Measurements from ENCODE around the gene MTHFD2.

Gene MTHFD2

DNA sequence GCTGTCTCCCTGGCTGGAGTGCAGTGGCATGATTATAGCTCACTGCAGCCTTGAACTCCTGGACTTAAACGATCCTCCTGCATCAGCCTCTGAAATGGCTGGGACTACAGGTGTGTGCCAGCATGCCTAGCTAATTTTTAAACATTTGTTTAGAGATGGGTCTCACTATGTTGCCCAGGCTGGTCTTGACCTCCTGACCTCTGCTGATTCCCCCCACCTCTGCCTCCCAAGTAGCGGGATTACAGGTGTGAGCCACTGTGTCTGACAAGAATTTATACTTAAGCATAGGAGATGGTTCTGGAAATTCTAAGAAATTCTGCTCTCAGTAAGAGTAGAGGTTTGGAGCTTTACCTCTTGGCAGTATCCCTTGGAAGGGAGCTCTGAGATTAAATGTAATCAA is 18.2 kb downstream of the MTHFD2 start:
- Histone ChIP-seq H3K79me2 (ENCODE audit: insufficient read depth, low read length) (no peaks in the 10 kb centered on the region), H3K4me2 (ENCODE audit: insufficient read depth, low read length) (no peak overlapping the region), H3K9me3 (ENCODE audit: insufficient read depth, low read length, severe bottlenecking) (no peaks in the 10 kb centered on the region), H3K4me3 (ENCODE audit: low read depth in 1 of 2, low read length in 2 of 2) (no peak overlapping the region), H3K36me3 (ENCODE audit: insufficient read depth, low read length) (peaks cover 66% of the 10 kb centered on the region), H3K27ac (ENCODE audit: low read length) (no peak overlapping the region), H2AFZ (ENCODE audit: low read depth, low read length) (no peak overlapping the region), H4K20me1 (ENCODE audit: insufficient read depth, low read length) (peaks cover 16% of the 10 kb centered on the region; the same call in 1 of the 2 replicates), H3K27me3 (ENCODE audit: insufficient read depth, low read length, poor library complexity) (no peaks in the 10 kb centered on the region), H3K4me1 (ENCODE audit: insufficient read depth, low read length) (no peaks in the 10 kb centered on the region), H3K9ac (ENCODE audit: low read depth, low read length) (no peak overlapping the region)
- ATAC-seq (ENCODE audit: insufficient read depth, low read depth) = no peak
- DNase-seq = no peak
- no peak for TF ChIP-seq EZH2 (IDR thresholded peaks at IDR 0.05; ENCODE audit: borderline replicate concordance, low read depth, low read length, severe bottlenecking)
- TF ChIP-seq, protein P1, sequence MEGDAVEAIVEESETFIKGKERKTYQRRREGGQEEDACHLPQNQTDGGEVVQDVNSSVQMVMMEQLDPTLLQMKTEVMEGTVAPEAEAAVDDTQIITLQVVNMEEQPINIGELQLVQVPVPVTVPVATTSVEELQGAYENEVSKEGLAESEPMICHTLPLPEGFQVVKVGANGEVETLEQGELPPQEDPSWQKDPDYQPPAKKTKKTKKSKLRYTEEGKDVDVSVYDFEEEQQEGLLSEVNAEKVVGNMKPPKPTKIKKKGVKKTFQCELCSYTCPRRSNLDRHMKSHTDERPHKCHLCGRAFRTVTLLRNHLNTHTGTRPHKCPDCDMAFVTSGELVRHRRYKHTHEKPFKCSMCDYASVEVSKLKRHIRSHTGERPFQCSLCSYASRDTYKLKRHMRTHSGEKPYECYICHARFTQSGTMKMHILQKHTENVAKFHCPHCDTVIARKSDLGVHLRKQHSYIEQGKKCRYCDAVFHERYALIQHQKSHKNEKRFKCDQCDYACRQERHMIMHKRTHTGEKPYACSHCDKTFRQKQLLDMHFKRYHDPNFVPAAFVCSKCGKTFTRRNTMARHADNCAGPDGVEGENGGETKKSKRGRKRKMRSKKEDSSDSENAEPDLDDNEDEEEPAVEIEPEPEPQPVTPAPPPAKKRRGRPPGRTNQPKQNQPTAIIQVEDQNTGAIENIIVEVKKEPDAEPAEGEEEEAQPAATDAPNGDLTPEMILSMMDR (IDR thresholded peaks at IDR 0.05; ENCODE audit: borderline replicate concordance, extremely low read depth, low read length, poor library complexity, severe bottlenecking) = no peak

DNA sequence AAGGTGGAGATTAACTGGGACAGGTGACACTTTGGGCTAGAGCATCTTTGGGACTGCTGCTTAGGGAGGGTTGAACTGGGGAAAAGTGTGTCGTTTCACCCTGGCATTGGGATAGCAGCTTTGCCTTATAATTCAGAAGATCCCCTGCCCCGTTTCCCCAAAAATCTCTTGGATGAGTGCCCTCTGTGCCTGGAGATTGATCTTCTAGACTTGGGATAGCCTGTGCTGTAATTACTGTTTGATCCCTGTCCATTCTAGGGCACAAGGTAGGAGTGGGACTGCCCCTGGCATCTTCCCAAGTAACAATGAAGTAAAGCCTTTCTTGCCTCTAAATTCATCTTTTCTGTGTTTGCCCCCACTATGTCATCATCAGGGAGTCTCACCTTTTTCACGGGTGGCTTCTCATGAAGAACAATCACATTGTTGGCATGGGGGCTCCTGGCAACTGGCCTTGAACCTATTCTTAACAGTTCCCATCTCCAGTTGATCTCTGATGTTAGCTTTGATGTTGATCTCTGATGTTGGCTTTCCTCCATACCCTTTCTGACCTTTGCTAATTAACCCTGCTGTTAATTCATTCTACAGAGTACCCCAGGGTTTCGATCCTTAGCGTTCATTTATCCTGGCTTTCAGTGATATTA is 21.6 kb downstream of the MTHFD2 start:
- DNase-seq (no peak), ATAC-seq (ENCODE audit: insufficient read depth, low read depth) (no peak)
- H3K9me3 ChIP-seq (ENCODE audit: insufficient read depth, low read length, severe bottlenecking) = no peaks in the 10 kb centered on the region
- no peaks in the 10 kb centered on the region for H3K4me1 ChIP-seq (ENCODE audit: insufficient read depth, low read length)
- H3K27me3 ChIP-seq (ENCODE audit: insufficient read depth, low read length, poor library complexity) = no peaks in the 10 kb centered on the region
- H4K20me1 ChIP-seq (ENCODE audit: insufficient read depth, low read length) = peaks cover 20% of the 10 kb centered on the region; the same call in 1 of the 2 replicates
- no peak overlapping the region for H3K4me3 ChIP-seq (ENCODE audit: low read depth in 1 of 2, low read length in 2 of 2)
- no peak overlapping the region for H2AFZ ChIP-seq (ENCODE audit: low read depth, low read length)
- H3K36me3 ChIP-seq (ENCODE audit: insufficient read depth, low read length) = peaks cover 36% of the 10 kb centered on the region
- H3K9ac ChIP-seq (ENCODE audit: low read depth, low read length) = no peak overlapping the region
- no peak overlapping the region for H3K4me2 ChIP-seq (ENCODE audit: insufficient read depth, low read length)
- no peaks in the 10 kb centered on the region for H3K79me2 ChIP-seq (ENCODE audit: insufficient read depth, low read length)
- no peak overlapping the region for H3K27ac ChIP-seq (ENCODE audit: low read length)
- TF ChIP-seq EZH2 (IDR thresholded peaks at IDR 0.05; ENCODE audit: borderline replicate concordance, low read depth, low read length, severe bottlenecking) = no peak
- TF ChIP-seq, protein P1 (IDR thresholded peaks at IDR 0.05; ENCODE audit: borderline replicate concordance, extremely low read depth, low read length, poor library complexity, severe bottlenecking) = no peak

DNA sequence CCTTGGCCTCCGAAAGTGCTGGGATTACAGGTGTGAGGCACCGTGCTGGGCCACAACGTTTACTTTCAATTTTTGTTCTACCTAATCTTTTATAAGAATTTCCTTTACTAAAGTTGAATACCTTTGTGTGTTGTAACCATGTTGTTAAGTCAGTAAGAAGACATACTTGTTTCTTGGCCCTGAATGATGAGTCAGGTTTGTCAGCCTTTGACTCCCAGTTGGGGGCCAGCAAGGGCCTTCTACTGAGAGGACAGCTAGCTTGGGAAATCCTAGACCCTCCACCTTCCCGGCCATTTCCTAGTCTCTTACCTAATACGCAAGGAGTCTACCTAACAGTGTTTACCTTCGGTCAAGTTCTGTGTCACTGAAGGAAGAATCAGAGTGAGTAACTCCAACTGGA is 22.7 kb downstream of the MTHFD2 start:
- H3K9me3 ChIP-seq (ENCODE audit: insufficient read depth, low read length, severe bottlenecking) = no peaks in the 10 kb centered on the region
- H3K9ac ChIP-seq (ENCODE audit: low read depth, low read length) = no peak overlapping the region
- no peaks in the 10 kb centered on the region for H3K79me2 ChIP-seq (ENCODE audit: insufficient read depth, low read length)
- TF ChIP-seq EZH2 (IDR thresholded peaks at IDR 0.05; ENCODE audit: borderline replicate concordance, low read depth, low read length, severe bottlenecking) = no peak
- TF ChIP-seq, protein P1 (IDR thresholded peaks at IDR 0.05; ENCODE audit: borderline replicate concordance, extremely low read depth, low read length, poor library complexity, severe bottlenecking) = no peak
- H3K36me3 ChIP-seq (ENCODE audit: insufficient read depth, low read length) = peaks cover 25% of the 10 kb centered on the region
- H4K20me1 ChIP-seq (ENCODE audit: insufficient read depth, low read length) = peaks cover 20% of the 10 kb centered on the region; the same call in 1 of the 2 replicates
- no peaks in the 10 kb centered on the region for H3K4me1 ChIP-seq (ENCODE audit: insufficient read depth, low read length)
- no peak overlapping the region for H3K4me2 ChIP-seq (ENCODE audit: insufficient read depth, low read length)
- ATAC-seq (ENCODE audit: insufficient read depth, low read depth) (no peak), DNase-seq (no peak)
- no peak overlapping the region for H2AFZ ChIP-seq (ENCODE audit: low read depth, low read length)
- no peak overlapping the region for H3K4me3 ChIP-seq (ENCODE audit: low read depth in 1 of 2, low read length in 2 of 2)
- no peak overlapping the region for H3K27ac ChIP-seq (ENCODE audit: low read length)
- no peaks in the 10 kb centered on the region for H3K27me3 ChIP-seq (ENCODE audit: insufficient read depth, low read length, poor library complexity)
